ENCODE data around the gene LEMD2.

DNA sequence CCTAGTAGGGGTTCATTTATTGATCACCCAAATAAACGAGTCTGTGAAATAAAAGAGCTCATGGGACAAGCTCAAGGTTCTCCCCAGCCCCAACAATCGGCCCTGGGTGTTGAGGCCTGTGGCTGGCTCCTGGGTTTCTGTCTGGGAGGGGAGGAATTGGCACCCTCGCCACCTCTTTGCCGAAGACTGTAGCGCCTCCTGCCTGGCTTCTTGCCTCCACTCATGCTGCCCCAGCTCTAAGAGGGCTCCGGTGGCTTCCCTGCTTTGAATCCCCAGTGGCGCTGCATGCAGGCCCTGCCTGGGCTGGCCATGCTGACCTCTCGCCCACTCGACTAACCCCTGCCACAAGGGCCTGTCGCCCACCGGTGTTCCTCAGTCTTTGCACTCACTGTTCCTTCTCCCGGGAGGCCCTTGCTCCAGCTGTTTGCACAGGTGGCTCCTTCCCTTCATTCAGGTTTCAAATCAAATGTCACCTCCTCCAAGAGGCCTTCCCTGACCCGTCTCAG is 9.5 kb upstream of the LEMD2 start:
- TF ChIP-seq, protein P1, sequence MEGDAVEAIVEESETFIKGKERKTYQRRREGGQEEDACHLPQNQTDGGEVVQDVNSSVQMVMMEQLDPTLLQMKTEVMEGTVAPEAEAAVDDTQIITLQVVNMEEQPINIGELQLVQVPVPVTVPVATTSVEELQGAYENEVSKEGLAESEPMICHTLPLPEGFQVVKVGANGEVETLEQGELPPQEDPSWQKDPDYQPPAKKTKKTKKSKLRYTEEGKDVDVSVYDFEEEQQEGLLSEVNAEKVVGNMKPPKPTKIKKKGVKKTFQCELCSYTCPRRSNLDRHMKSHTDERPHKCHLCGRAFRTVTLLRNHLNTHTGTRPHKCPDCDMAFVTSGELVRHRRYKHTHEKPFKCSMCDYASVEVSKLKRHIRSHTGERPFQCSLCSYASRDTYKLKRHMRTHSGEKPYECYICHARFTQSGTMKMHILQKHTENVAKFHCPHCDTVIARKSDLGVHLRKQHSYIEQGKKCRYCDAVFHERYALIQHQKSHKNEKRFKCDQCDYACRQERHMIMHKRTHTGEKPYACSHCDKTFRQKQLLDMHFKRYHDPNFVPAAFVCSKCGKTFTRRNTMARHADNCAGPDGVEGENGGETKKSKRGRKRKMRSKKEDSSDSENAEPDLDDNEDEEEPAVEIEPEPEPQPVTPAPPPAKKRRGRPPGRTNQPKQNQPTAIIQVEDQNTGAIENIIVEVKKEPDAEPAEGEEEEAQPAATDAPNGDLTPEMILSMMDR (IDR thresholded peaks at IDR 0.05; ENCODE audit: low read depth, low read length, poor library complexity, severe bottlenecking): no peak
- TF ChIP-seq EZH2phosphoT487 (IDR thresholded peaks at IDR 0.05; ENCODE audit: borderline replicate concordance, low read length): no peak
